ENCODE measurements around the gene GALNT10.

DNA sequence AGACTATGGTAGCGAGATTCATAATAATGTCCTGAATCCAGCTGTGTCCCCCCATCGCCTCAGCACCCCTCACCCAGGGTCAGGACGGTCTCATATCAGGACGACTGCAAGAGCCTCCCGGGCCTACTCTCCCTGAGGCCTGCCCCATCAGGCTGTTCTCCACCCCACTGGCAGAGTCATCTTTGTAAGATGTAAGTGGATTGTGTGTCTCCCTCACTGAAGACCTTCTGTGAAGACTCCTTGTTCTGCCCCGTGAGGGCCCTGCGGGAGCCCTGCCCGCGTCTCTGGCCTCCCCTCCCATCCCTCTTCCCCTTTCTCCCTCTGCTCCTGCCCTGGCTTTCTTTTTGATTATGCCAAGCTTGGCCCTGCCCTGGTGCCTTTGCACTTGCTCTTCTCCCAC is 211.4 kb downstream of the GALNT10 start:
- TF ChIP-seq, protein P1, sequence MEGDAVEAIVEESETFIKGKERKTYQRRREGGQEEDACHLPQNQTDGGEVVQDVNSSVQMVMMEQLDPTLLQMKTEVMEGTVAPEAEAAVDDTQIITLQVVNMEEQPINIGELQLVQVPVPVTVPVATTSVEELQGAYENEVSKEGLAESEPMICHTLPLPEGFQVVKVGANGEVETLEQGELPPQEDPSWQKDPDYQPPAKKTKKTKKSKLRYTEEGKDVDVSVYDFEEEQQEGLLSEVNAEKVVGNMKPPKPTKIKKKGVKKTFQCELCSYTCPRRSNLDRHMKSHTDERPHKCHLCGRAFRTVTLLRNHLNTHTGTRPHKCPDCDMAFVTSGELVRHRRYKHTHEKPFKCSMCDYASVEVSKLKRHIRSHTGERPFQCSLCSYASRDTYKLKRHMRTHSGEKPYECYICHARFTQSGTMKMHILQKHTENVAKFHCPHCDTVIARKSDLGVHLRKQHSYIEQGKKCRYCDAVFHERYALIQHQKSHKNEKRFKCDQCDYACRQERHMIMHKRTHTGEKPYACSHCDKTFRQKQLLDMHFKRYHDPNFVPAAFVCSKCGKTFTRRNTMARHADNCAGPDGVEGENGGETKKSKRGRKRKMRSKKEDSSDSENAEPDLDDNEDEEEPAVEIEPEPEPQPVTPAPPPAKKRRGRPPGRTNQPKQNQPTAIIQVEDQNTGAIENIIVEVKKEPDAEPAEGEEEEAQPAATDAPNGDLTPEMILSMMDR (IDR thresholded peaks at IDR 0.05; ENCODE audit: insufficient read depth, low read length), result no peak
- no peak for TF ChIP-seq POLR2AphosphoS5 (IDR thresholded peaks at IDR 0.05; ENCODE audit: low read depth)
- TF ChIP-seq, protein P2, sequence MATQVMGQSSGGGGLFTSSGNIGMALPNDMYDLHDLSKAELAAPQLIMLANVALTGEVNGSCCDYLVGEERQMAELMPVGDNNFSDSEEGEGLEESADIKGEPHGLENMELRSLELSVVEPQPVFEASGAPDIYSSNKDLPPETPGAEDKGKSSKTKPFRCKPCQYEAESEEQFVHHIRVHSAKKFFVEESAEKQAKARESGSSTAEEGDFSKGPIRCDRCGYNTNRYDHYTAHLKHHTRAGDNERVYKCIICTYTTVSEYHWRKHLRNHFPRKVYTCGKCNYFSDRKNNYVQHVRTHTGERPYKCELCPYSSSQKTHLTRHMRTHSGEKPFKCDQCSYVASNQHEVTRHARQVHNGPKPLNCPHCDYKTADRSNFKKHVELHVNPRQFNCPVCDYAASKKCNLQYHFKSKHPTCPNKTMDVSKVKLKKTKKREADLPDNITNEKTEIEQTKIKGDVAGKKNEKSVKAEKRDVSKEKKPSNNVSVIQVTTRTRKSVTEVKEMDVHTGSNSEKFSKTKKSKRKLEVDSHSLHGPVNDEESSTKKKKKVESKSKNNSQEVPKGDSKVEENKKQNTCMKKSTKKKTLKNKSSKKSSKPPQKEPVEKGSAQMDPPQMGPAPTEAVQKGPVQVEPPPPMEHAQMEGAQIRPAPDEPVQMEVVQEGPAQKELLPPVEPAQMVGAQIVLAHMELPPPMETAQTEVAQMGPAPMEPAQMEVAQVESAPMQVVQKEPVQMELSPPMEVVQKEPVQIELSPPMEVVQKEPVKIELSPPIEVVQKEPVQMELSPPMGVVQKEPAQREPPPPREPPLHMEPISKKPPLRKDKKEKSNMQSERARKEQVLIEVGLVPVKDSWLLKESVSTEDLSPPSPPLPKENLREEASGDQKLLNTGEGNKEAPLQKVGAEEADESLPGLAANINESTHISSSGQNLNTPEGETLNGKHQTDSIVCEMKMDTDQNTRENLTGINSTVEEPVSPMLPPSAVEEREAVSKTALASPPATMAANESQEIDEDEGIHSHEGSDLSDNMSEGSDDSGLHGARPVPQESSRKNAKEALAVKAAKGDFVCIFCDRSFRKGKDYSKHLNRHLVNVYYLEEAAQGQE (IDR thresholded peaks at IDR 0.05; ENCODE audit: insufficient replicate concordance, low read depth), result no peak
- no peak for TF ChIP-seq SPI1 (IDR thresholded peaks at IDR 0.05; ENCODE audit: borderline replicate concordance, low read depth)

Data from HL-60 (cell line).